Hepatocyte (in vitro differentiated cells): ENCODE results near the gene TUBA3C. TPM values are rescaled to one million over a fixed set of nuclear protein-coding genes. Genes with fewer than 3 reads are reported as not detected.

ENCODE experiments used
- DNase-seq: peaks from one replicate; pipeline ENCODE4 v3.0.0-alpha.2; 2016; ENCODE audit warnings: low spot score
- H2AFZ ChIP-seq: fragments of 200-600 bp; sonication (generic); 2 replicates; pipeline ENCODE4 v1.6.0; 2016; ENCODE audit warnings: antibody characterized with exemption, mild to moderate bottlenecking
- H3K27ac ChIP-seq: fragments of 200-600 bp; sonication (generic); 2 replicates; pipeline ENCODE4 v1.5.1; 2016; ENCODE audit warnings: mild to moderate bottlenecking
- H3K27me3 ChIP-seq: fragments of 200-600 bp; sonication (generic); 2 replicates; pipeline ENCODE4 v1.6.1; 2016
- H3K36me3 ChIP-seq: fragments of 200-600 bp; sonication (generic); replicated peaks from 2 replicates; pipeline ENCODE4 v1.5.1; 2016; ENCODE audit warnings: low read depth; ENCODE audit not compliant: insufficient read depth
- H3K4me1 ChIP-seq: fragments of 200-600 bp; sonication (generic); 2 replicates; pipeline ENCODE4 v1.5.1; 2016; ENCODE audit warnings: mild to moderate bottlenecking, moderate library complexity; ENCODE audit not compliant: insufficient read depth
- H3K4me2 ChIP-seq: fragments of 200-600 bp; sonication (generic); 2 replicates; pipeline ENCODE4 v1.6.0; 2016
- H3K4me3 ChIP-seq: fragments of 200-600 bp; sonication (generic); 2 replicates; pipeline ENCODE4 v1.5.1; 2016; ENCODE audit warnings: mild to moderate bottlenecking
- H3K79me2 ChIP-seq: fragments of 200-600 bp; sonication (generic); 2 replicates; pipeline ENCODE4 v1.6.0; 2017; ENCODE audit warnings: mild to moderate bottlenecking
- H3K9me2 ChIP-seq: fragments of 200-600 bp; sonication (generic); replicated peaks from 2 replicates; pipeline ENCODE4 v1.6.0; 2017; ENCODE audit warnings: mild to moderate bottlenecking; ENCODE audit not compliant: insufficient read depth
- H3K9me3 ChIP-seq: fragments of 200-600 bp; sonication (generic); 2 replicates; pipeline ENCODE4 v1.5.1; 2016; ENCODE audit warnings: low read depth, mild to moderate bottlenecking
- H4K20me1 ChIP-seq: fragments of 200-600 bp; sonication (generic); 2 replicates; pipeline ENCODE4 v1.6.0; 2016; ENCODE audit warnings: mild to moderate bottlenecking; ENCODE audit not compliant: insufficient read depth, poor library complexity, severe bottlenecking
- EZH2 ChIP-seq: fragments of 200-600 bp; sonication (generic); IDR thresholded peaks from 2 replicates; pipeline ENCODE4 v1.6.1; 2016; ENCODE audit warnings: antibody characterized with exemption, mild to moderate bottlenecking, borderline replicate concordance
- EZH2phosphoT487 ChIP-seq: fragments of 200-600 bp; sonication (generic); IDR thresholded peaks from one replicate; pipeline ENCODE4 v1.6.1; 2018; ENCODE audit warnings: antibody characterized with exemption, mild to moderate bottlenecking, low read depth, moderate library complexity; ENCODE audit not compliant: unreplicated experiment, severe bottlenecking
- WGBS: methylation state at CpG from one replicate; pipeline ENCODE4 v1.1.6; 2016; ENCODE audit warnings: low lambda C conversion rate; ENCODE audit errors: missing lambda C conversion rate; 5-methylcytosine and 5-hydroxymethylcytosine counted together
- polyA plus RNA-seq: library from polyadenylated mRNA; unstranded; fragments of >200 nt; fragmentation: Nextera tagmentation; extraction: Ambion mirVana; gene quantifications from 2 replicates; pipeline ENCODE4 v1.2.1, GENCODE V29; 2016
- total RNA-seq: library from RNA; depleted of rRNA; stranded (reverse); fragments of >200 nt; gene quantifications from 2 replicates; pipeline ENCODE4 v1.2.3, GENCODE V29; 2014
- TF ChIP-seq, protein P1 (sequence below): fragments of 200-600 bp; sonication (generic); IDR thresholded peaks from 2 replicates; pipeline ENCODE4 v1.5.1; 2016; ENCODE audit warnings: antibody characterized with exemption, mild to moderate bottlenecking; ENCODE audit not compliant: poor library complexity

Gene TUBA3C
- total and polyA plus RNA-seq, 2 experiments from 2014 or later: not detected

DNA sequence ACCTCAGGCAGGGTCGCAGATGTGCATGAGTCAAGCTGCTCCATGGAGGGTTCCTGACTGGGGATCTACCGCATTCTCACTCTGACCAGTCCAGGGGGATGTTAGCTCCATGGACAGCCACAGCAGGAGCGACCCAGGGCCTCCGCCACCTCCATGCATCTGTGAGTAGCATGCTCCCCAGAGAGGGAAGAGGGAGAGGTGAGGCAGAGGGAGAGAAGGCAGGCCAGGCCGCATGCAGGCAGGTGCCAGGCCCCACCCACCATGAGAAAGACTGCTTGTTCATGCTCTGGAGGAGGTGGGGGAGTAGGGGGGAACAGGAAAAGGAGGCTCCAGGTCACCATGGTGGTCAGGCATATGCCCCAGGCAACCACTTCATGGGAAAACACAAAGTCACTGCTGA, 20.3 kb downstream of the TUBA3C start:
- no peaks in the 10 kb centered on the region for H3K27me3 ChIP-seq
- no peaks in the 10 kb centered on the region for H3K9me3 ChIP-seq
- H3K4me1 ChIP-seq: no peaks in the 10 kb centered on the region
- H3K27ac ChIP-seq: no peak overlapping the region
- TF ChIP-seq EZH2 (no peak), EZH2phosphoT487 (no peak)
- TF ChIP-seq, protein P1, sequence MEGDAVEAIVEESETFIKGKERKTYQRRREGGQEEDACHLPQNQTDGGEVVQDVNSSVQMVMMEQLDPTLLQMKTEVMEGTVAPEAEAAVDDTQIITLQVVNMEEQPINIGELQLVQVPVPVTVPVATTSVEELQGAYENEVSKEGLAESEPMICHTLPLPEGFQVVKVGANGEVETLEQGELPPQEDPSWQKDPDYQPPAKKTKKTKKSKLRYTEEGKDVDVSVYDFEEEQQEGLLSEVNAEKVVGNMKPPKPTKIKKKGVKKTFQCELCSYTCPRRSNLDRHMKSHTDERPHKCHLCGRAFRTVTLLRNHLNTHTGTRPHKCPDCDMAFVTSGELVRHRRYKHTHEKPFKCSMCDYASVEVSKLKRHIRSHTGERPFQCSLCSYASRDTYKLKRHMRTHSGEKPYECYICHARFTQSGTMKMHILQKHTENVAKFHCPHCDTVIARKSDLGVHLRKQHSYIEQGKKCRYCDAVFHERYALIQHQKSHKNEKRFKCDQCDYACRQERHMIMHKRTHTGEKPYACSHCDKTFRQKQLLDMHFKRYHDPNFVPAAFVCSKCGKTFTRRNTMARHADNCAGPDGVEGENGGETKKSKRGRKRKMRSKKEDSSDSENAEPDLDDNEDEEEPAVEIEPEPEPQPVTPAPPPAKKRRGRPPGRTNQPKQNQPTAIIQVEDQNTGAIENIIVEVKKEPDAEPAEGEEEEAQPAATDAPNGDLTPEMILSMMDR: no peak
- H3K4me2 ChIP-seq: no peak overlapping the region
- H3K79me2 ChIP-seq: no peaks in the 10 kb centered on the region
- 56% methylated on average over 5 of the region's 5 CpGs for WGBS
- no peak overlapping the region for H3K4me3 ChIP-seq
- no peaks in the 10 kb centered on the region for H3K9me2 ChIP-seq
- H4K20me1 ChIP-seq: no peaks in the 10 kb centered on the region
- no peak overlapping the region for H2AFZ ChIP-seq
- no peaks in the 10 kb centered on the region for H3K36me3 ChIP-seq
- no peak for DNase-seq

- Histone ChIP-seq H3K9me2 (no peaks in the 10 kb centered on the region), H3K27ac (no peak overlapping the region), H3K4me3 (no peak overlapping the region), H2AFZ (no peak overlapping the region), H4K20me1 (no peaks in the 10 kb centered on the region), H3K27me3 (no peaks in the 10 kb centered on the region), H3K4me2 (no peak overlapping the region), H3K4me1 (no peaks in the 10 kb centered on the region), H3K79me2 (no peaks in the 10 kb centered on the region), H3K36me3 (no peaks in the 10 kb centered on the region), H3K9me3 (no peaks in the 10 kb centered on the region)
- TF ChIP-seq EZH2 (no peak), EZH2phosphoT487 (no peak)
- TF ChIP-seq, protein P1: no peak
- no peak for DNase-seq
- 66% methylated on average over 9 of the region's 9 CpGs for WGBS
Observed at GRCh38 chr13:19159761-19160420, 21.7 kb downstream of the TUBA3C start.

DNA sequence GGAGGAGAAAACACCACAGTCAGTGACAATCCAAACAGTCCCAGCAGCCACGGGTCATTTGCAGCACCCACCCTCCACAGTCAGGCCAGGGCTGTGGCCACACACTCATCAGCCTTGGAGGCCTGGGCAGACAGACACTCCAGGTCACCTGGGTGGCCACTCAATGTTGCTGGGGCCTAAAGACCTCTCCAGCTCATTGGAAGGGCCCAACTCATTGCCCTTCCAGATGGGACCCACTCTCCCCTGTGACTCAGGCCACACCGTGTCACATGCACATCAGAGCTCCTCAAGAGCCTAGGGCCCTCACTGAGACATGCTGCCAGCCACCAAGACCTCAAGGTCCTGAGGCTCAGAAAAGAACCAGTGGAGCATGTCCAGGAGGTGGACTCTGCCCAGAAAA, 22.4 kb downstream of the TUBA3C start:
- H3K4me2 ChIP-seq: no peak overlapping the region
- no peaks in the 10 kb centered on the region for H3K9me2 ChIP-seq
- 51% methylated on average over 2 of the region's 2 CpGs for WGBS
- no peaks in the 10 kb centered on the region for H3K4me1 ChIP-seq
- H2AFZ ChIP-seq: no peak overlapping the region
- no peak for TF ChIP-seq EZH2
- TF ChIP-seq, protein P1: no peak
- no peak for TF ChIP-seq EZH2phosphoT487
- DNase-seq: no peak
- no peaks in the 10 kb centered on the region for H3K27me3 ChIP-seq
- no peaks in the 10 kb centered on the region for H3K9me3 ChIP-seq
- no peaks in the 10 kb centered on the region for H3K36me3 ChIP-seq
- no peak overlapping the region for H3K4me3 ChIP-seq
- H3K79me2 ChIP-seq: no peaks in the 10 kb centered on the region
- no peaks in the 10 kb centered on the region for H4K20me1 ChIP-seq
- H3K27ac ChIP-seq: no peak overlapping the region
